K562 (cell line): ENCODE results near the gene C18orf32. TPM values are rescaled to one million over a fixed set of nuclear protein-coding genes. Genes with fewer than 3 reads are reported as not detected.
A peak's percentile ranks its signal among the peaks of the same experiment; 100 is the strongest.

Experiments
- ARID1B ChIP-seq: fragments of 450-650 bp; IDR thresholded peaks from 2 replicates; pipeline ENCODE4 v1.6.1; 2016; ENCODE audit warnings: antibody characterized with exemption, mild to moderate bottlenecking, inconsistent platforms
- CHD4 ChIP-seq: fragments of 200-600 bp; sonication (generic); IDR thresholded peaks from 3 replicates; pipeline ENCODE4 v1.6.1; 2012; ENCODE audit warnings: low read depth, mild to moderate bottlenecking, mixed read lengths, low read length, inconsistent platforms; ENCODE audit not compliant: insufficient read depth, insufficient replicate concordance, poor library complexity, severe bottlenecking
- HMG20A ChIP-seq: fragments of 450-650 bp; formaldehyde crosslinking; conservative IDR thresholded peaks from 2 replicates; pipeline ENCODE4 v1.4.0; 2020; ENCODE audit warnings: mild to moderate bottlenecking, mixed read lengths
- ILK ChIP-seq: fragments of 450-650 bp; IDR thresholded peaks from 2 replicates; pipeline ENCODE4 v1.6.1; 2016; ENCODE audit warnings: missing genetic modification characterization, low read depth, mild to moderate bottlenecking, missing compliant biosample characterization, moderate library complexity, borderline replicate concordance
- LEF1 ChIP-seq: fragments of 450-650 bp; IDR thresholded peaks from 2 replicates; pipeline ENCODE4 v1.6.1; 2016; ENCODE audit warnings: mild to moderate bottlenecking
- TAF7 ChIP-seq: fragments of 450-650 bp; IDR thresholded peaks from 2 replicates; pipeline ENCODE4 v1.6.1; 2016; ENCODE audit warnings: missing genetic modification characterization, missing compliant biosample characterization
- TCF7L2 ChIP-seq: fragments of 150-350 bp; IDR thresholded peaks from 2 replicates; pipeline ENCODE4 v1.6.1; 2016; ENCODE audit warnings: low read depth, mild to moderate bottlenecking, low read length, moderate library complexity
- ZNF23 ChIP-seq: fragments of 250-450 bp; sonication (Bioruptor Pico); IDR thresholded peaks from 2 replicates; pipeline ENCODE4 v1.4.0; 2020; ENCODE audit warnings: mild to moderate bottlenecking
- ZNF311 ChIP-seq: fragments of 250-450 bp; sonication (Bioruptor Pico); IDR thresholded peaks from 2 replicates; pipeline ENCODE4 v1.4.0; 2020; ENCODE audit warnings: mild to moderate bottlenecking, moderate library complexity
- ZNF354B ChIP-seq: fragments of 250-450 bp; sonication (Bioruptor Pico); IDR thresholded peaks from 2 replicates; pipeline ENCODE4 v1.4.0; 2020
- ZNF79 ChIP-seq: fragments of 250-450 bp; sonication (Bioruptor Pico); IDR thresholded peaks from 2 replicates; pipeline ENCODE4 v1.4.0; 2020; ENCODE audit warnings: low read depth, mild to moderate bottlenecking, moderate library complexity
- polyA plus RNA-seq, 8 experiments: library from polyadenylated mRNA; depleted of rRNA in 4 of 8; stranded (reverse) in 5 of 8; unstranded in 3 of 8; fragments of >200 nt; fragmentation: Nextera tagmentation in 2 of 8; fragmentation: Illumina TruSeq in 1 of 8; extraction: Ambion mirVana in 2 of 8; extraction: Trizol in 1 of 8; gene quantifications; 2 replicates each; pipeline versions ENCODE4 v1.2.1 to v1.2.3, GENCODE V29; 2011 to 2014; ENCODE audit warnings: inconsistent platforms in 1 of 8, missing spikeins in 1 of 8
- total RNA-seq, 7 experiments: library from RNA; depleted of rRNA in 6 of 7; stranded (reverse); fragments of >200 nt in 6 of 7; fragmentation: Illumina TruSeq in 2 of 7; extraction: Trizol in 2 of 7; gene quantifications; 2 replicates each; pipeline versions ENCODE4 v1.2.1 to v1.2.3, GENCODE V29; 2011 to 2021; ENCODE audit warnings: low replicate concordance in 1 of 7
- TF ChIP-seq, protein P1 (sequence below): fragments of 450-650 bp; IDR thresholded peaks from 2 replicates; pipeline ENCODE4 v1.6.1; 2017; ENCODE audit warnings: mild to moderate bottlenecking, moderate library complexity
- TF ChIP-seq, protein P2 (sequence below), 2 experiments: fragments of 450-650 bp; formaldehyde crosslinking in 1 of 2; IDR thresholded peaks; 2 replicates each; pipeline versions ENCODE4 v1.4.0 to v1.6.1; 2014 to 2020; ENCODE audit warnings: mild to moderate bottlenecking in 2 of 2, borderline replicate concordance in 1 of 2, low read depth in 1 of 2
- TF ChIP-seq, protein P3 (sequence below): fragments of 250-450 bp; sonication (Bioruptor Pico); IDR thresholded peaks from 2 replicates; pipeline ENCODE4 v1.5.0; 2021
- TF ChIP-seq, protein P4 (sequence below): fragments of 450-650 bp; IDR thresholded peaks from 2 replicates; pipeline ENCODE4 v1.6.1; 2016; ENCODE audit warnings: borderline replicate concordance

C18orf32 gene
- total and polyA plus RNA-seq, 9 of the 15 experiments (the other 6 are each of a cell fraction or from before 2014, with no cell fraction given), result 8.5 to 35.0 (median 20.4) TPM

DNA sequence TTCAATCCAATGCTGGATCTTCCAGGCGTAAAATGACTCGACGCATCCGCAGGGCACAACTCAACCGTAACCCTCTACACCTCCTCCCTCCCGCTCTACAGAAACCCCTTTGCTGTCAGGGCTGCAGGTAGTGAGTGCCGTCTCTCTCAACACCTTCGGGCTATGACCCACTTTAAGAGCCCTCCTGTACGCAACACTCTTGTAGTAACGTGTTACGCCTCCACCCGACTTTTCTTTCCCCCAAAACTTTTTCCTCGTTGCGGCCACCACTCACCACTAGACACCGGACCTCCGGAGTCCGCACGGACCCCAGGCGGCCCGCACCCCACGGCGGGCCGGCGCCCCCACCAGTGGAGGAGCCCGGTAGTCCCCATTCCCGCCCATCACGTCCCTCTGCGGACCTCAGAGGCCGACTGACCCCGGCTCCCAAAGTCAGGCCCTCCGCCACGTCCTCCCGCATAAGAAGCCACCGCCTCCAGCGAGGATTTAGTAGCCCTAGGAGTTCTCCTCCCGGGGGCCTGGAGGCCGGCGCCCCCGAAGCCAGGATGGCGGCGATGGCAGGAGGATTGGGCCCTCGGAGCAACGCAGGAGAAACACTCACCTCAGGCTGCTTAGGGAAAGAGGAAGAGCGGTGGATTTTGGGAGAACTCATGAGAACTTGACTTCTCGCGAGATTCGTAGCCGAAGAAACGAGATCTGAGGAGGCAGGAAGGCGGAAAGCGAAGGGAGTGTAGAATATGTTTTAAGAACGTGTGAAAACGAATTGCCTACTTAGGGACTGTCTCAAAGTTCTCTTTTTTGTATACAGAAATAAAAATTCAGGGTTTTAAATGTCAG is 5.0 kb upstream of the C18orf32 start, which contains the start of gene RPL17 (continued):
- TF ChIP-seq, protein P1, sequence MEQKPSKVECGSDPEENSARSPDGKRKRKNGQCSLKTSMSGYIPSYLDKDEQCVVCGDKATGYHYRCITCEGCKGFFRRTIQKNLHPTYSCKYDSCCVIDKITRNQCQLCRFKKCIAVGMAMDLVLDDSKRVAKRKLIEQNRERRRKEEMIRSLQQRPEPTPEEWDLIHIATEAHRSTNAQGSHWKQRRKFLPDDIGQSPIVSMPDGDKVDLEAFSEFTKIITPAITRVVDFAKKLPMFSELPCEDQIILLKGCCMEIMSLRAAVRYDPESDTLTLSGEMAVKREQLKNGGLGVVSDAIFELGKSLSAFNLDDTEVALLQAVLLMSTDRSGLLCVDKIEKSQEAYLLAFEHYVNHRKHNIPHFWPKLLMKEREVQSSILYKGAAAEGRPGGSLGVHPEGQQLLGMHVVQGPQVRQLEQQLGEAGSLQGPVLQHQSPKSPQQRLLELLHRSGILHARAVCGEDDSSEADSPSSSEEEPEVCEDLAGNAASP, result no peak
- TF ChIP-seq ZNF311 (CRISPR knock-in tag) (no peak), ZNF79 (CRISPR knock-in tag) (no peak), ARID1B (no peak), TCF7L2 (no peak), ILK (tag) (no peak), LEF1 (no peak), HMG20A (CRISPR knock-in tag) (no peak), ZNF354B (CRISPR knock-in tag) (no peak), CHD4 (no peak), ZNF23 (CRISPR knock-in tag) (no peak), TAF7 (peak; percentile 99)
- TF ChIP-seq, protein P2, sequence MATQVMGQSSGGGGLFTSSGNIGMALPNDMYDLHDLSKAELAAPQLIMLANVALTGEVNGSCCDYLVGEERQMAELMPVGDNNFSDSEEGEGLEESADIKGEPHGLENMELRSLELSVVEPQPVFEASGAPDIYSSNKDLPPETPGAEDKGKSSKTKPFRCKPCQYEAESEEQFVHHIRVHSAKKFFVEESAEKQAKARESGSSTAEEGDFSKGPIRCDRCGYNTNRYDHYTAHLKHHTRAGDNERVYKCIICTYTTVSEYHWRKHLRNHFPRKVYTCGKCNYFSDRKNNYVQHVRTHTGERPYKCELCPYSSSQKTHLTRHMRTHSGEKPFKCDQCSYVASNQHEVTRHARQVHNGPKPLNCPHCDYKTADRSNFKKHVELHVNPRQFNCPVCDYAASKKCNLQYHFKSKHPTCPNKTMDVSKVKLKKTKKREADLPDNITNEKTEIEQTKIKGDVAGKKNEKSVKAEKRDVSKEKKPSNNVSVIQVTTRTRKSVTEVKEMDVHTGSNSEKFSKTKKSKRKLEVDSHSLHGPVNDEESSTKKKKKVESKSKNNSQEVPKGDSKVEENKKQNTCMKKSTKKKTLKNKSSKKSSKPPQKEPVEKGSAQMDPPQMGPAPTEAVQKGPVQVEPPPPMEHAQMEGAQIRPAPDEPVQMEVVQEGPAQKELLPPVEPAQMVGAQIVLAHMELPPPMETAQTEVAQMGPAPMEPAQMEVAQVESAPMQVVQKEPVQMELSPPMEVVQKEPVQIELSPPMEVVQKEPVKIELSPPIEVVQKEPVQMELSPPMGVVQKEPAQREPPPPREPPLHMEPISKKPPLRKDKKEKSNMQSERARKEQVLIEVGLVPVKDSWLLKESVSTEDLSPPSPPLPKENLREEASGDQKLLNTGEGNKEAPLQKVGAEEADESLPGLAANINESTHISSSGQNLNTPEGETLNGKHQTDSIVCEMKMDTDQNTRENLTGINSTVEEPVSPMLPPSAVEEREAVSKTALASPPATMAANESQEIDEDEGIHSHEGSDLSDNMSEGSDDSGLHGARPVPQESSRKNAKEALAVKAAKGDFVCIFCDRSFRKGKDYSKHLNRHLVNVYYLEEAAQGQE (IDR thresholded peaks at IDR 0.05; ENCODE audit: borderline replicate concordance), result no peak
- TF ChIP-seq, protein P2 (CRISPR knock-in tag; IDR thresholded peaks at IDR 0.05; ENCODE audit: low read depth), result no peak
- TF ChIP-seq, protein P3, sequence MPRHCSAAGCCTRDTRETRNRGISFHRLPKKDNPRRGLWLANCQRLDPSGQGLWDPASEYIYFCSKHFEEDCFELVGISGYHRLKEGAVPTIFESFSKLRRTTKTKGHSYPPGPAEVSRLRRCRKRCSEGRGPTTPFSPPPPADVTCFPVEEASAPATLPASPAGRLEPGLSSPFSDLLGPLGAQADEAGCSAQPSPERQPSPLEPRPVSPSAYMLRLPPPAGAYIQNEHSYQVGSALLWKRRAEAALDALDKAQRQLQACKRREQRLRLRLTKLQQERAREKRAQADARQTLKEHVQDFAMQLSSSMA (CRISPR knock-in tag), result no peak
- TF ChIP-seq, protein P4, sequence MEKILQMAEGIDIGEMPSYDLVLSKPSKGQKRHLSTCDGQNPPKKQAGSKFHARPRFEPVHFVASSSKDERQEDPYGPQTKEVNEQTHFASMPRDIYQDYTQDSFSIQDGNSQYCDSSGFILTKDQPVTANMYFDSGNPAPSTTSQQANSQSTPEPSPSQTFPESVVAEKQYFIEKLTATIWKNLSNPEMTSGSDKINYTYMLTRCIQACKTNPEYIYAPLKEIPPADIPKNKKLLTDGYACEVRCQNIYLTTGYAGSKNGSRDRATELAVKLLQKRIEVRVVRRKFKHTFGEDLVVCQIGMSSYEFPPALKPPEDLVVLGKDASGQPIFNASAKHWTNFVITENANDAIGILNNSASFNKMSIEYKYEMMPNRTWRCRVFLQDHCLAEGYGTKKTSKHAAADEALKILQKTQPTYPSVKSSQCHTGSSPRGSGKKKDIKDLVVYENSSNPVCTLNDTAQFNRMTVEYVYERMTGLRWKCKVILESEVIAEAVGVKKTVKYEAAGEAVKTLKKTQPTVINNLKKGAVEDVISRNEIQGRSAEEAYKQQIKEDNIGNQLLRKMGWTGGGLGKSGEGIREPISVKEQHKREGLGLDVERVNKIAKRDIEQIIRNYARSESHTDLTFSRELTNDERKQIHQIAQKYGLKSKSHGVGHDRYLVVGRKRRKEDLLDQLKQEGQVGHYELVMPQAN, result peak; percentile 80
